GM12801 (cell line): ENCODE results near the gene DOCK1.

ENCODE experiments used
- CTCF ChIP-seq: IDR thresholded peaks from one replicate; pipeline ENCODE4 v1.5.1; 2011; ENCODE audit warnings: control low read depth; ENCODE audit not compliant: insufficient read length; ENCODE audit errors: extremely low read depth

The DOCK1 gene

DNA sequence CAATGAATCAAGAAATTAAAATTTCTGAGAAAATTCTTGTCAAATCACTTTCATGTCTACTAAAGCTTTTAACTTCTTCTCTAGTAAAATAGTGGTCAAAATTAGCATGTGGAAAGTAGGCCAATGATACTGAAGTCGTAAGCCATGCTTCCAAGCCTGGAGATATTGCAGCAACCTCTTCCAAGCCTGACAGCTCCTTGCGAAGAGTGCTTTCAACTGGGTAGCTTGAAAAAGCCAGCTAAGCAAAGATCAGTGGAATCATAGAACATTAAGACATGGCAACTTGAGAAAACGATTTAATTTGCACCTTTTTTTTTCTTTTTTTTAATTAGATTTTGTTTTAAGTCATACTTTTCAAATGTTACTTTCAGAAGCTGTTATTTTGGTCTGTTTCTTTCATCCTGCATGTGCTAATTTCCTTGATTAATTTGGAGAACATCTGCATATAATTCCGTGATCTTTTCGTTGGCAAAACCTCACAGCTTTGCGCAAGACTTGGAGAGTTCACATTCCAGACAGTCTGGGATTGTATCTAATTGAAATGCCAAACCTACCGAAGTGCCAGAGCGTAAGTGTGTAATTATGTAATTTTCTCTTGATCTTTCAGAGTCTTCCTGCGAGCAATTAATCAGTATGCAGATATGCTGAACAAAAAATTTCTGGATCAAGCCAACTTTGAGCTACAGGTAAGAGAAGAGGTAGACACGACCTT, 433.3 kb downstream of the DOCK1 start:
- TF ChIP-seq CTCF, result no peak

DNA sequence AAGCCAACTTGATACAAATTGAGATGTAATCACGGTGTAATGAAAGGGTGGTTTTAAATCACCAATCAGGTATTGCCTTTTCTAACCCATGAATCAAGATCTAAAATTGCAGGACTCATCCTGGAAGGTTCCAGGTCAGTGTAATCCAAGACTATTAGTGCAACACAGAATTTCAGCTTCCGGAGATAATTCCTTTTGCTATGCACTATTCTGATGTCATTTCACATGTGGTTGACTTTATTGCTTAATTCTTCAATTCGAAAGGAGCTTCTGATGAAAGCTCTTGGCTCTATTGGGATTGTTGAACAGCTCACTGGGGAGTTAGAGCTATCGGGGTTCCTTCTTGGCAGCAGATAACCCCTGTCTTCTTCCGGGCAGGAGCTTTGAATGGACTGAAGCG, 438.6 kb downstream of the DOCK1 start:
- TF ChIP-seq CTCF, result no peak

- TF ChIP-seq CTCF, result no peak
Measured at GRCh38 chr10:127344346-127344745, 439.1 kb downstream of the DOCK1 start.

DNA sequence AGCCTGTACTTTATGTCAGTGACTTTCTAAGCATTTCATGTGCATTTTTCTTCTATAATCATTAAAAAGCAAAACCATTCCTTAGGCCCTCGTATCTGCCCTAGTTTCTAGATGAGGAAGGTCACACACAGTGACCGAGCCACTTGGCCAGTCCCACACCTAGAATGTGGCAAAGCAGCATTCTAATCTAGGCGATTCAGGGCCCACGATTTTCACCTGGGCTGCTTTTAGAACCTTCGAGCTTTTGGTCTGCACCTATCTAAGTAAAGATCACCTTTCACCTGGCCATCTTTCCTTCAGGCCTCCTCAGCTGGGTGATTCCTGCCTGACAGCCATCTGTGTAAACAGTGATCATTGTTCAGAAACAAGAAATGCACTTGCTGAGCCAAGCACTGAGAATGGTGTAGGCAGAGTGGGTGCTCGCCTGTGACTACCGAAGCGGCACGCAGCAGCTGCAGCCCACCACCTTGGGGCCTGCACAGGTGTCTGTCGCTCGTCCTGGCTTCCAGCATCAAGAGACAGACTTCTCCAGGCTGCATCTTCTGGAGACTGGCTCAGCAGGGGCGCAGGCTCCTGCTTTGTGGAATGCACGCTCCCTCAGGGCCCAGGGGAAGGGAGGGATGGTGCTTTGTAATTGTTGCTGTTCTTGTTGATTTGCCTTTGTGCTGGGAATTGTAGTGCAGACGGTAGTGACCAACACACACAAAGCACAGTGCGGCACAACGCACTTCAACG, 440.2 kb downstream of the DOCK1 start:
- TF ChIP-seq CTCF, result no peak

GRCh38 chr10:127346604-127347003, 441.4 kb downstream of the DOCK1 start:
- TF ChIP-seq CTCF, result no peak

GRCh38 chr10:127347202-127347959, 442.2 kb downstream of the DOCK1 start:
- TF ChIP-seq CTCF, result no peak

- no peak for TF ChIP-seq CTCF
Measured at GRCh38 chr10:127349737-127350136, 444.5 kb downstream of the DOCK1 start.
